Mesothelial cell of epicardium (in vitro differentiated cells): ENCODE results near the gene CPA4. TPM values are rescaled to one million over a fixed set of nuclear protein-coding genes. Genes with fewer than 3 reads are reported as not detected.
"Not testable (repeated sequence)": the region's sequence is repeated elsewhere in the genome, so short reads cannot be mapped to it uniquely, and the experiment has no call there.

Experiments used
- DNase-seq, 2 experiments: peaks; one replicate each; pipeline ENCODE4 v3.0.0; 2021; ENCODE audit warnings: low spot score in 2 of 2; ENCODE audit not compliant: unreplicated experiment in 2 of 2
- H3K27ac Mint-ChIP-seq: 2 replicates; pipeline ENCODE4 v1.8.0; 2021; ENCODE audit warnings: mixed read lengths
- H3K27me3 Mint-ChIP-seq: 2 replicates; pipeline ENCODE4 v1.8.0; 2021; ENCODE audit warnings: low read depth, mixed read lengths
- H3K36me3 Mint-ChIP-seq: 2 replicates; pipeline ENCODE4 v1.8.0; 2021; ENCODE audit warnings: mixed read lengths
- H3K4me1 Mint-ChIP-seq: 2 replicates; pipeline ENCODE4 v1.8.0; 2021; ENCODE audit warnings: mixed read lengths
- H3K4me3 Mint-ChIP-seq: 2 replicates; pipeline ENCODE4 v1.8.0; 2021; ENCODE audit warnings: mild to moderate bottlenecking, moderate library complexity, mixed read lengths
- H3K9me3 Mint-ChIP-seq: 2 replicates; pipeline ENCODE4 v1.8.0; 2021; ENCODE audit warnings: mixed read lengths
- CTCF ChIP-seq: fragments of 200-600 bp; sonication (generic); IDR thresholded peaks from one replicate; pipeline ENCODE4 v1.5.0; 2021; ENCODE audit warnings: antibody characterized with exemption; ENCODE audit not compliant: unreplicated experiment
- total RNA-seq: library from RNA; stranded (reverse); gene quantifications from 3 replicates; pipeline ENCODE4 v1.2.1, GENCODE V29; 2021

Gene CPA4
- total RNA-seq, 1 donor from 2014 or later: 4.1 TPM

- no peaks in the 10 kb centered on the region for H3K27me3 Mint-ChIP-seq
- H3K4me1 Mint-ChIP-seq: peaks cover 16% of the 10 kb centered on the region
- no peaks in the 10 kb centered on the region for H3K36me3 Mint-ChIP-seq
- H3K27ac Mint-ChIP-seq: no peak overlapping the region
- no peak overlapping the region for H3K4me3 Mint-ChIP-seq
- H3K9me3 Mint-ChIP-seq: peaks cover 6% of the 10 kb centered on the region
- DNase-seq: no peak
- TF ChIP-seq CTCF: no peak
These were observed 12.6 kb downstream of the CPA4 start for GRCh38 chr7:130305433-130306042.

GRCh38 chr7:130309986-130310385 lies 17.0 kb downstream of the CPA4 start:
- Mint-ChIP-seq H3K9me3 (peaks cover 9% of the 10 kb centered on the region), H3K36me3 (peaks cover 8% of the 10 kb centered on the region), H3K4me3 (no peak overlapping the region), H3K27ac (no peak overlapping the region), H3K4me1 (peaks cover 4% of the 10 kb centered on the region), H3K27me3 (no peaks in the 10 kb centered on the region)
- TF ChIP-seq CTCF: no peak
- DNase-seq: no peak

GRCh38 chr7:130314305-130314704 lies 21.3 kb downstream of the CPA4 start:
- Mint-ChIP-seq H3K4me1 (peaks cover 4% of the 10 kb centered on the region), H3K9me3 (peaks cover 9% of the 10 kb centered on the region), H3K27ac (no peak overlapping the region)

GRCh38 chr7:130319541-130319940 lies 26.6 kb downstream of the CPA4 start:
- Mint-ChIP-seq H3K27ac (peak overlapping the region; percentile 28), H3K4me1 (peaks cover 28% of the 10 kb centered on the region), H3K27me3 (no peaks in the 10 kb centered on the region), H3K9me3 (no peaks in the 10 kb centered on the region), H3K36me3 (peaks cover 2% of the 10 kb centered on the region), H3K4me3 (no peak overlapping the region)
- DNase-seq: no peak
- no peak for TF ChIP-seq CTCF

More at GRCh38 chr7:130314305-130314704, 21.3 kb downstream of the CPA4 start:
- TF ChIP-seq CTCF: no peak
- H3K36me3 Mint-ChIP-seq: peaks cover 8% of the 10 kb centered on the region
- H3K4me3 Mint-ChIP-seq: no peak overlapping the region
- no peak for DNase-seq
- H3K27me3 Mint-ChIP-seq: no peaks in the 10 kb centered on the region

- not testable (repeated sequence) for H3K27ac Mint-ChIP-seq, DNase-seq, H3K9me3 Mint-ChIP-seq, H3K36me3 Mint-ChIP-seq, H3K27me3 Mint-ChIP-seq, H3K4me3 Mint-ChIP-seq
- peaks cover 29% of the 10 kb centered on the region for H3K4me1 Mint-ChIP-seq
These were observed 28.7 kb downstream of the CPA4 start for GRCh38 chr7:130321542-130322229.

GRCh38 chr7:130322615-130323014 lies 29.7 kb downstream of the CPA4 start:
- no peaks in the 10 kb centered on the region for H3K9me3 Mint-ChIP-seq
- H3K27me3 Mint-ChIP-seq: no peaks in the 10 kb centered on the region
- no peak overlapping the region for H3K27ac Mint-ChIP-seq
- peaks cover 2% of the 10 kb centered on the region for H3K36me3 Mint-ChIP-seq
- peaks cover 29% of the 10 kb centered on the region for H3K4me1 Mint-ChIP-seq
- no peak for DNase-seq
- TF ChIP-seq CTCF: no peak
- no peak overlapping the region for H3K4me3 Mint-ChIP-seq
